Pancreas (tissue), 10 donors: ENCODE results near the gene NELFCD. TPM values are rescaled to one million over a fixed set of nuclear protein-coding genes. Genes with fewer than 3 reads are reported as not detected.

Experiments used
- ATAC-seq, 4 donors: fragments of 200-7000 bp; cut with Tn5 transposase; one replicate each; pipeline versions ENCODE4 v1.8.0 to v1.9.1; 2020; ENCODE audit warnings: mild to moderate bottlenecking in 4 of 4, moderate library complexity in 4 of 4
- DNase-seq, 6 donors: peaks; one replicate each; pipeline ENCODE4 v3.0.0-alpha.2; 2020
- FAIRE-seq: peaks from 2 replicates; lab custom pipeline; 2012; peaks lifted over from hg19 to GRCh38; lab: Jason Lieb, UNC
- H3K27ac ChIP-seq, 4 donors: fragments of 200-600 bp; sonication (generic); 1 replicate in 3 of 4; 2 replicates in 1 of 4; pipeline versions ENCODE4 v1.5.0 to v1.8.0; 2020
- H3K27me3 ChIP-seq, 4 donors: fragments of 200-600 bp; one replicate each; pipeline ENCODE4 v1.8.0; 2021
- H3K36me3 ChIP-seq, 3 donors: fragments of 200-600 bp; sonication (generic) in 1 of 3; one replicate each; pipeline versions ENCODE4 v1.5.0 to v1.8.0; 2020 to 2021
- H3K4me1 ChIP-seq, 3 donors: fragments of 200-600 bp; one replicate each; pipeline ENCODE4 v1.8.0; 2021
- H3K4me3 ChIP-seq, 4 donors: fragments of 200-600 bp; sonication (generic) in 2 of 4; one replicate each; pipeline versions ENCODE4 v1.5.0 to v1.8.0; 2020 to 2021
- H3K9me3 ChIP-seq, 4 donors: fragments of 200-600 bp; one replicate each; pipeline ENCODE4 v1.8.0; 2021
- CTCF ChIP-seq, 4 donors: fragments of 200-600 bp; sonication (generic) in 3 of 4; IDR thresholded peaks; one replicate each; pipeline versions ENCODE4 v1.5.0 to v1.8.0; 2021; ENCODE audit warnings: antibody characterized with exemption in 4 of 4
- WGBS, 2 donors: extraction: QIAGEN DNeasy Blood & Tissue Kit; methylation state at CpG; one replicate each; pipeline ENCODE4 v1.1.7; 2013; 5-methylcytosine and 5-hydroxymethylcytosine counted together
- intact Hi-C, 3 donors: fragments of 100-400 bp; cut with DNase I; formaldehyde crosslinking; loops; one replicate each; pipeline versions ENCODE4 v1.11.1 to v1.14.2; 2022
- polyA plus RNA-seq, 2 donors: library from polyadenylated mRNA; stranded (reverse); fragments of 200-250 nt; gene quantifications; one replicate each; pipeline ENCODE4 v1.2.3, GENCODE V29; 2013
- total RNA-seq, 6 donors: library from RNA; stranded (reverse); fragmentation: NEBNext Ultra II Directional in 4 of 6; extraction: Animal tissue kit (Norgen Biotek cat#: 25700) in 4 of 6; gene quantifications; one replicate each; pipeline versions ENCODE4 v1.2.1 to v1.2.4, GENCODE V29; 2021 to 2023
- donor health status: healthy with polysubstance abuse.
- donor health status: DM: no; HTN: no; CAD: no; lungs with moderate emphysema.
- donor health status: DM: no; HTN: no; CAD: no.
- donor health status: control.
- donor health status: control.
- donor health status: Bipolar disorder and iron deficiency.
- donor health status: DM: yes; HTN: yes; CAD: no.
- donor health status: DM: no; HTN: no; CAD: no.
- donor health status: DM: no; HTN: no; CAD: no.
- donor health status: DM: yes; HTN: yes; CAD: no.

The NELFCD gene
- total and polyA plus RNA-seq, 8 donors, result 17.3 to 66.4 (median 29.4) TPM

GRCh38 chr20:59044295-59044694 lies 63.2 kb downstream of the NELFCD start:
- Histone ChIP-seq H3K4me3 (no peak overlapping the region), H3K9me3 (no peaks in the 10 kb centered on the region), H3K4me1 (peaks cover 4 to 19% (median 4%) of the 10 kb centered on the region in 3 donors), H3K27me3 (no peaks in the 10 kb centered on the region), H3K36me3 (no peaks in the 10 kb centered on the region), H3K27ac (no peak overlapping the region)
- 84 to 88% methylated on average over 3 of the region's 3 CpGs for WGBS, 2 donors
- no peak for FAIRE-seq
- no peak for TF ChIP-seq CTCF (IDR thresholded peaks at IDR 0.05)
- no peak for DNase-seq
- intact Hi-C loops, result no loop called here
- no peak for ATAC-seq

Other genes with a start within 250 kb of the NELFCD start
- gene GNAS-AS1, start 130.4 kb upstream of the NELFCD start, total RNA-seq, result under 1 TPM; 0.47 to 0.84 (median 0.53) TPM
- gene GNAS-AS1, start 130.4 kb upstream of the NELFCD start, polyA plus RNA-seq, result 1 to 10 TPM in 1 of 2 donors, under 1 TPM in 1; 0.68 to 2.8 TPM
- 100 to 1,000 TPM; 349 to 850 (median 535) TPM for gene GNAS, start 128.5 kb upstream of the NELFCD start, total RNA-seq
- 1,000 to 10,000 TPM; 1,207 to 2,220 TPM for gene GNAS, start 128.5 kb upstream of the NELFCD start, polyA plus RNA-seq
- gene CTSZ, start 26.0 kb downstream of the NELFCD start, total RNA-seq, result 100 to 1,000 TPM in 1 of 6 donors, 10 to 100 TPM in 5; 33.7 to 107 (median 43.4) TPM
- 10 to 100 TPM; 51.3 to 88.2 TPM for gene CTSZ, start 26.0 kb downstream of the NELFCD start, polyA plus RNA-seq
- under 1 TPM in 5 of 6 donors, not detected in 1; 0.04 to 0.21 (median 0.09) TPM for gene TUBB1, start 38.2 kb downstream of the NELFCD start, total RNA-seq
- 1 to 10 TPM in 1 of 2 donors, under 1 TPM in 1; 0.15 to 1.2 TPM for gene TUBB1, start 38.2 kb downstream of the NELFCD start, polyA plus RNA-seq
- gene ATP5F1E, start 51.1 kb downstream of the NELFCD start, total RNA-seq, result 10 to 100 TPM; 11.2 to 28.2 (median 21.7) TPM
- gene ATP5F1E, start 51.1 kb downstream of the NELFCD start, polyA plus RNA-seq, result 10 to 100 TPM; 25.5 to 38.0 TPM
- gene PRELID3B, start 61.5 kb downstream of the NELFCD start, total RNA-seq, result 10 to 100 TPM; 12.6 to 23.2 (median 18.9) TPM
- gene PRELID3B, start 61.5 kb downstream of the NELFCD start, polyA plus RNA-seq, result 10 to 100 TPM in 1 of 2 donors, 1 to 10 TPM in 1; 8.4 to 24.9 TPM
- gene ZNF831, start 182.6 kb downstream of the NELFCD start, total RNA-seq, result under 1 TPM; 0.04 to 0.23 (median 0.13) TPM
- under 1 TPM; 0.16 to 0.19 TPM for gene ZNF831, start 182.6 kb downstream of the NELFCD start, polyA plus RNA-seq